OCI-LY7 (cell line): Measurements from ENCODE around the gene LDLRAD4. TPM values are rescaled to one million over a fixed set of nuclear protein-coding genes. Genes with fewer than 3 reads are reported as not detected.

Experiments used
- BruUV-seq: library from RNA; stranded (reverse); fragments of 400-500 nt; replicated peaks from 2 replicates; lab custom pipeline; 2021; lab: Mats Ljungman, UMichigan
- CTCF ChIA-PET: fragments of 300-600 bp; sonication (Branson Sonifier 250); formaldehyde crosslinking; loops from one replicate; lab custom pipeline; 2022; ENCODE audit warnings: antibody characterized with exemption; ENCODE audit not compliant: unreplicated experiment; lab: Charles Lee
- POLR2A ChIA-PET: fragments of 300-600 bp; sonication (Branson Sonifier 250); formaldehyde crosslinking; loops from one replicate; lab custom pipeline; 2022; ENCODE audit warnings: antibody characterized with exemption; lab: Charles Lee
- DNase-seq: peaks from one replicate; pipeline ENCODE4 v3.0.0-alpha.2; 2015; ENCODE audit warnings: low spot score
- H2AFZ ChIP-seq: fragments of 200-600 bp; sonication (generic), shearing (Covaris generic); 2 replicates; pipeline ENCODE4 v1.6.1; 2014; ENCODE audit warnings: mild to moderate bottlenecking, antibody characterized with exemption, low read length, moderate library complexity
- H3K27ac ChIP-seq: fragments of 200-600 bp; sonication (generic); 2 replicates; pipeline ENCODE4 v1.5.1; 2014; ENCODE audit warnings: mixed run types, low read depth, mild to moderate bottlenecking, moderate library complexity, low read length, inconsistent platforms; ENCODE audit not compliant: poor library complexity, severe bottlenecking
- H3K36me3 ChIP-seq: fragments of 200-600 bp; sonication (generic); 2 replicates; pipeline ENCODE4 v1.6.1; 2014; ENCODE audit warnings: mild to moderate bottlenecking, antibody characterized with exemption, low read length, moderate library complexity, mixed read lengths; ENCODE audit not compliant: insufficient read depth
- H3K4me1 ChIP-seq: fragments of 200-600 bp; sonication (generic); 2 replicates; pipeline ENCODE4 v1.5.1; 2014; ENCODE audit warnings: mild to moderate bottlenecking, low read length; ENCODE audit not compliant: insufficient read depth, poor library complexity, severe bottlenecking
- H3K4me2 ChIP-seq: fragments of 200-600 bp; sonication (generic); 2 replicates; pipeline ENCODE4 v1.6.1; 2014; ENCODE audit warnings: mild to moderate bottlenecking, low read length
- H3K4me3 ChIP-seq: fragments of 200-600 bp; sonication (generic); 2 replicates; pipeline ENCODE4 v1.5.1; 2014; ENCODE audit warnings: mild to moderate bottlenecking, low read depth, low read length; ENCODE audit not compliant: poor library complexity, severe bottlenecking
- H3K79me2 ChIP-seq: fragments of 200-600 bp; sonication (generic); 2 replicates; pipeline ENCODE4 v1.6.1; 2016; ENCODE audit warnings: low read depth, mild to moderate bottlenecking, low read length, moderate library complexity, mixed read lengths; ENCODE audit not compliant: insufficient read depth
- H3K9me2 ChIP-seq: fragments of 200-600 bp; sonication (generic); 2 replicates; pipeline ENCODE4 v1.6.1; 2016; ENCODE audit warnings: mild to moderate bottlenecking, low read length, mixed read lengths; ENCODE audit not compliant: insufficient read depth
- H3K9me3 ChIP-seq: fragments of 200-600 bp; sonication (generic); 2 replicates; pipeline ENCODE4 v1.6.1; 2014; ENCODE audit warnings: mild to moderate bottlenecking, mixed run types, low read length, mixed read lengths
- H4K20me1 ChIP-seq: fragments of 200-600 bp; sonication (generic); 2 replicates; pipeline ENCODE4 v1.6.1; 2014; ENCODE audit warnings: mild to moderate bottlenecking, antibody characterized with exemption, low read length, moderate library complexity, mixed read lengths; ENCODE audit not compliant: insufficient read depth
- CTCF ChIP-seq: fragments of 200-600 bp; sonication (generic); conservative IDR thresholded peaks from 2 replicates; pipeline ENCODE4 v1.5.1; 2014; ENCODE audit warnings: mild to moderate bottlenecking, antibody characterized with exemption, low read length, moderate library complexity, mixed read lengths
- EZH2phosphoT487 ChIP-seq: fragments of 200-600 bp; sonication (generic); IDR thresholded peaks from 2 replicates; pipeline ENCODE4 v1.6.1; 2018; ENCODE audit warnings: low read depth, borderline replicate concordance, mild to moderate bottlenecking, mixed run types, antibody characterized with exemption, low read length, moderate library complexity, mixed read lengths
- intact Hi-C: fragments of 100-400 bp; cut with micrococcal nuclease; formaldehyde crosslinking; loops from one replicate; pipeline ENCODE4 v1.10.0; 2022; ENCODE audit not compliant: unreplicated experiment
- total RNA-seq, 2 experiments: library from RNA; depleted of rRNA in 1 of 2; stranded (reverse); fragments of >200 nt in 1 of 2; shearing (Covaris generic) in 1 of 2; gene quantifications; 2 replicates each; pipeline ENCODE4 v1.2.3, GENCODE V29; 2014 to 2022

Gene LDLRAD4
- total RNA-seq, 2 experiments from 2014 or later: 26.2 to 43.8 TPM

- no peaks in the 10 kb centered on the region for H3K36me3 ChIP-seq
- ChIA-PET CTCF (no interaction called here), POLR2A (no interaction called here)
- intact Hi-C loops: no loop called here
- no peak for TF ChIP-seq CTCF
- no peak for TF ChIP-seq EZH2phosphoT487
- H2AFZ ChIP-seq: no peak overlapping the region
- no peak overlapping the region for H3K4me2 ChIP-seq
- no peaks in the 10 kb centered on the region for H3K9me2 ChIP-seq
- no TSS peak for BruUV-seq
- no peaks in the 10 kb centered on the region for H3K79me2 ChIP-seq
- H3K9me3 ChIP-seq: no peaks in the 10 kb centered on the region
- DNase-seq: no peak
- no peak overlapping the region for H3K27ac ChIP-seq
- no peaks in the 10 kb centered on the region for H3K4me1 ChIP-seq
- no peaks in the 10 kb centered on the region for H4K20me1 ChIP-seq
- no peak overlapping the region for H3K4me3 ChIP-seq
Observed at GRCh38 chr18:13516855-13517254, 298.3 kb downstream of the LDLRAD4 start.

GRCh38 chr18:13517369-13517768, 298.8 kb downstream of the LDLRAD4 start:
- Histone ChIP-seq H3K9me3 (no peaks in the 10 kb centered on the region), H3K27ac (no peak overlapping the region), H3K79me2 (no peaks in the 10 kb centered on the region), H2AFZ (no peak overlapping the region), H3K9me2 (no peaks in the 10 kb centered on the region), H4K20me1 (no peaks in the 10 kb centered on the region), H3K4me3 (no peak overlapping the region), H3K36me3 (no peaks in the 10 kb centered on the region), H3K4me1 (no peaks in the 10 kb centered on the region), H3K4me2 (no peak overlapping the region)
- DNase-seq: no peak
- ChIA-PET POLR2A (no interaction called here), CTCF (no interaction called here)
- BruUV-seq: no TSS peak
- TF ChIP-seq EZH2phosphoT487 (no peak), CTCF (no peak)
- intact Hi-C loops: no loop called here

GRCh38 chr18:13518382-13518781, 299.8 kb downstream of the LDLRAD4 start:
- Histone ChIP-seq H4K20me1 (no peaks in the 10 kb centered on the region), H2AFZ (no peak overlapping the region), H3K36me3 (no peaks in the 10 kb centered on the region), H3K27ac (no peak overlapping the region), H3K79me2 (no peaks in the 10 kb centered on the region), H3K4me1 (no peaks in the 10 kb centered on the region), H3K4me2 (no peak overlapping the region), H3K9me2 (no peaks in the 10 kb centered on the region), H3K4me3 (no peak overlapping the region), H3K9me3 (no peaks in the 10 kb centered on the region)
- intact Hi-C loops: no loop called here
- CTCF ChIA-PET: no interaction called here
- POLR2A ChIA-PET: interaction anchor here (0.7 to 1.3 kb wide), 2 partner anchors 34 to 536 kb away, joined by 4 to 5 read pairs; no protein-coding TSS in a partner anchor
- TF ChIP-seq EZH2phosphoT487 (no peak), CTCF (no peak)
- no TSS peak for BruUV-seq
- no peak for DNase-seq
